GM19099 (cell line): ENCODE results near the gene TGM5.

Source experiments
- POLR2A ChIP-seq: IDR thresholded peaks from 3 replicates; pipeline ENCODE4 v1.6.1; 2011; ENCODE audit warnings: low read depth; ENCODE audit not compliant: insufficient read length; ENCODE audit errors: extremely low read depth

The TGM5 gene

DNA sequence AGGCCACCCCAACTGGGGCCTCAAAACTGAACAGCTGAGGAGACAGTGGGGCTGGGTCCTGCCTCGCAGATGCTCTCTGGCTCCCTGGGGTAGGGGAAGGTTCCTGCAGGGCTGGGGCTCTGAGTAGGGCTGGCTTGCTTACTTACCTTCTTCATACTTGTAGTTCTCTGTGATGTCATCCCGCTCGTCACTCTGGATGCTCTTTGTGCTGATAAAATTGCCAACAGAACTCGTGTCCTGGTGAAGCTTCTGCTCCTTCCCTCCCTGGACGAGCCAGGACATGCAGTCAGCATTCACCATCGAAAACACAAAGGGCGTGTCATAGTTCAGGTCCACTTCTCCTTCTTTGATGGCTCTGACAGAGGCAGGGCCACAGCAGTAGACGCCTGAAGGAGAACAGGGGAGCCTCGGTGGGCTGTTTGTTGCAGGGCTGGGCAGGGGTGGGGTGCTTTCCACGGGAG is 28.0 kb downstream of the TGM5 start:
- TF ChIP-seq POLR2A = no peak

DNA sequence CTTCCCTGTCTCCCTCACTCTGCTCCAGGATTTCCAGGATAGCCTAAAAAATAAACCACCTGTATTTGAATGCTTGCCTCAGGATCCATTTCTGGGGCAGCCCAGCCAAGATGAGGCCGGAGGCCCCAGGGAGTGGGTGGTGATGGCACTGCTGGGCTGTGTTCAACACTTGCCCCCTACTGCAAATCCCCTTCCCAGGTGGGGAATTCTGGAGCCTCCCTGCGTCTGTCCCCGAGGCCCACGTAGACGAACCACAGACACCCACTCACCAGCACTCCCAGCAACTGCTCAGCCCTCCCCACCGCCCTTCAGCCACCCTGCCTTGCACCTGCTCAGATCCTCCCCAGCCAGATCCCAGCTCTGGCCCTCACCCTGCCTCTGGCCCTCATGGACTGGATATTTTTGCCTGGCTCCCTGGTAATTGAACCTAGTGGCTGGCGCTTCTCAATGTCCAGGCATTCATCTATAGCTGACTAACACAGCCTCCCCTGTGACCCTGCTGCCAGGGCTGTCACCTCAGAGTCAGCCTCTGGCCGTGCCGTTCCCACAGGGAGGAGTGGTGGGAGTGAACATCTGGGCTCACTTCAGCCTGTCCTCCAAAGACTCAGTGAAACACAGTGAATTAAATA is 28.8 kb downstream of the TGM5 start:
- no peak for TF ChIP-seq POLR2A

DNA sequence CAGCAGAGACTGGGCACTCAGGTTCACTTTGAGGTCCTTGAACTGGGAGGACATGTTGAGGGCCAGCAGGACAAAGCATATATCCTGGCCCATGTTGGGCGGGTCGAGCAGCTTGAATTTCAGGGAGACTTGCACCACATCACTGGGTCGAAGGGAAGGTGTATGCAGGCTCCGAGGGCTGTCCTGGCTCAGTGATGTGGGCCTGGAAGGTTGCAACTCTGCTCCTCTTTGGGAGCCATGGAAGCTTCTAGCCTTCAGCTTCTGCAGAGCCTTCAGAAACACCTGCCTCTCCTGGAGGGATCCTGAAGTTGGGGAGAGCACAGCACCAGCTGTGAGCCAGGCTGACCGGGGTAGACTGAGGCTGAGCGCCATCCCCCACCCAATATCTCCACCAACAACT is 31.2 kb downstream of the TGM5 start:
- no peak for TF ChIP-seq POLR2A

DNA sequence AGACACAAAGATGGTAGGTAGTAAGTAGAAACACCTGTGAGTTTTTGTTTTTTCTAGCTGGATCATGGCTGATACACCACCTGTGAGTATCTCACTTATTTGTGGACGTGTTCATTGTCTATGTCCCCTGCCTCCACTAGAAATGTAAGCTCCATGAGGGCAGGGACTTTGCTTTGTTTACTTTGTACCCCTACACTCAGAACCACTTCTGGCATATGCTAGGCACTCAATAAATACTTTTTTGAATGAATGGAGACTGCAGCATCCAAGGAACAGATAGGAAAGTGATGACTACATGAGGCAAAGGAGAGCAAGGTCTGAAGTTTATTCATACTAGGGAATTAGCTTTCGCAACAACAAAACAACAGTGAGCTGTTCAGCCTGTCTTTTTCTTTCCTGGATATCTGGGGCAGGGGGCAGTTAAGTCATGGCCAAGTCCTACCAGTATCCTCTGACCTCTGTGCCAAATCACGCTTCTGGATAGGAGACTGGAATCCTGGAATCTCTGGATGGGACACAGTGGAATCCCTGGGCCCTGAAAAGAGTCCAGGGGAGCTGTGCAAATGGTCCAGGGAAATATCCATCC is 34.3 kb downstream of the TGM5 start:
- no peak for TF ChIP-seq POLR2A

DNA sequence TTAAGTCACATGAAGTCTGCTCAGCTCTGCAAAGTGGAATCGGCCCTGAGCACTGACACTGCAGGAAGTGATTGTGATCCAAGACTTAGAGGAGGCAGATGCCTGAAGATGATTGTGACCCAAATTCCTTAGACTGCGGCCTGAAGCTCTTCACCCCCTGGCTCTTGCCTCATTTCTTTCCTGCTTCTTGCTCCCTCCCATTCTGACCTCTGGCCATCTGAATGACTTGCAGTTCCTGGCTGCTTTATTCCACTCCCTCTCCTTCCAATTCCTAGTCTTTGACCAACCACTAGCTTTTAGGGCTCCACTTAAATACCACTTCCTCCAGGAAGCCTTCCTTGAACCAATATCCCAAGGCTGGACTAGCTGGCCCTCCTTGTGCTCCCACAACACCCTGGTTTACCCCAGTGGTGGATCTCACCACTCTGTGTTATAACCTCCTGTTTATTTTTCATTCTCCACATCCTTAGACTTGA is 36.0 kb downstream of the TGM5 start:
- TF ChIP-seq POLR2A = no peak

DNA sequence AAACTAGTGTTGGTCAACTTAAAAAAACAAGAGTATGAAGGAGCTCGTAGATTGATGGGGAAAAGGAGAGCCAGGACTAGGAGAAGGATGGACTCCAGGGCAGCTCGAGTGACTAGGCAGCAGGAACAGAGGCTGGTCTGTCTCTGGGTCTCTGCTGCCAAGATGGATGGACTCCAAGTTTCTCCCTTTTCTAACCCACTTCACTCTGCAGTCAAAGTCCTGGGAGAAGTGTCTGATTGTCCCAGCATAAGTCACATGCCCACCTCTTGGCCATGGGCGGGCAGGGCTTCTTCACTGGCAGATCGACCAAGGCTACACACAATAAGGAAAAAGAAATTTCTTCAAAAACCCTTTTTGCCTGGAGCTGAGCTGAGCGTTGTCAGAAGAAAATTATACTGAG is 36.8 kb downstream of the TGM5 start:
- no peak for TF ChIP-seq POLR2A

DNA sequence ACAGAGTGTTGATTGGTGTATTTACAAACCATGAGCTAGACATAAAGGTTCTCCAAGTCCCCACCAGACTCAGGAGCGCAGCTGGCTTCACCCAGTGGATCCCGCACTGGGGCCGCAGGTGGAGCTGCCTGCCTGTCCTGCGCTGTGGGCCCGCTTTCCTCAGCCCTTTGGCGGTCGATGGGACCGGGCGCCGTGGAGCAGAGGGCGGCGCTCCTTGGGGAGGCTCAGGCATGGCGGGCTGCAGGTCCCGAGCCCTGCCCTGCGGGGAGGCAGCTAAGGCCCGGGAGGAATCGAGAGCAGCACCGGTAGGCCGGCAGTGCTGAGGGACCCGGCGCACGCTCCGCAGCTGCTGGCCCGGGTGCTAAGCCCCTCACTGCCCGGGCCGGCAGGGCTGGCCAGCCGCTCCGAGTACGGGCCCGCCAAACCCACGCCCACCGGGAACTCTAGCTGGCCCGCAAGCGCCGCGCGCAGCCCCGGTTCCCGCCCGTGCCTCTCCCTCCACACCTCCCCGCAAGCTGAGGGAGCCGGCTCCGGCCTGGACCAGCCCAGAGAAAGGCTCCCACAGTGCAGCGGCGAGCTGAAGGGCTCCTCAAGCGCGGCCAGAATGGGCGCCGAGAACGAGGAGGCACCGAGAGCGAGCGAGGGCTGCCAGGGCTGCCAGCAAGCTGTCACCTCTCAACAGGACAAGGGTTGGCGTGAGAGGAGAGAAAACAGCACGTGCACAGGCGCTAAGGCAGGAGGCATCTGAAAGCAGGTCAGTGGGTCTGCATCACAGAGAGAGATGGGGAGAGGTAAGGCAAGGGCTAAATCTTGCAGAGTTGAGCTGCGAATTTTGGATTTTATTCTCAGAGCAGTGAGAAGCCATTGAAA is 40.1 kb downstream of the TGM5 start:
- TF ChIP-seq POLR2A = no peak

DNA sequence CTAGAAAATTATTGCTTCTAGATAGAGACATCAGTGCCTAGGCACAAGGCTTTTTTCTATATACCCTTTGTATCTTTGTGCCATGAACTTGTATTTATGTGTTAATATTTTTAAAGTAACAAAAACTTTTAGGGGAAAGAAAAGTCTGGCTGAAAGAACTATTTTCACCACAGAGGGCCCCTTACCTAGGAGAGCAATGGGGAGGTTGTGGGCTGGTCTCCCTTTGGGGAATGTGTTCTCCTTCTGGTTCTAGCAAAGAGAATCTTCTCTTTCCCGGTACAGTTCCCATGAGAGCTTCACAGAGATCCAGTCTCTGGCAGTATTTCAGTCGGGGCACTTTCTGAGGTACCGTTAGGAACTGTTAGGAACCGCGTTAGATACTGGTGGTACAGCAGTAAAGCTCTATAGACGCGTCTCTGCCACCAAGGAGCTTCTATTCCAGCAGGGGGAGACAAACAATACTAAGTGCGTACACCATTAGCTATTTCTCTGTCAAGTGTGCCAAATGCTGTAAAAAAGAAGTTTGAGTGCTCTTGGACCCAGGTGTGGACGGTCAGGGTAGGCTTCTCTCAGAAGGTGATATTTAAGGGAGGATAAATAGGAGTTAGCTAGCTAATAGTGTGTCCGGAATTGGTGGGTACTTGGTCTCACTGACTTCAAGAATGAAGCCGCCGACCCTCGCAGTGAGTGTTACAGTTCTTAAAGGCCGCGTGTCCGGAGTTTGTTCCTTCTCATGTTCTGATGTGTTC is 41.4 kb downstream of the TGM5 start:
- no peak for TF ChIP-seq POLR2A

DNA sequence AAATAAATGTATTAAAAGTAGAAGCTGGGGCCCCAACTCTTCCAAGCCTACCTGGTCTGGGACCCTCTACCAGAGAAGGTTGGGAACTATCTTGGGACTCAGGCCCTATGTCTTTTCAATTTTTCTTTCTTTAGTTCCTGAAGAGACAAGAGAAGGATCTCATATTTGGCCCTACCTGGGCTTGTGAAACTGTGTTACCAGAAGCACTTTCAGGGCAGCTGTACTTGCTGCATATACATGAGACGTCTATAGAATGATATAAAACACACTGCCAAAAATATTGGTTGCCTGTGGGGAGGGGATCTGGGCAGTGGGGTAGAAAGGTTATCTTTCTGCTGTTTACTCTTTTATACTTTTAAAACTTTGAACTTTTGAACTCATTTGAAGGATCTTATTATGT is 45.3 kb downstream of the TGM5 start:
- no peak for TF ChIP-seq POLR2A

DNA sequence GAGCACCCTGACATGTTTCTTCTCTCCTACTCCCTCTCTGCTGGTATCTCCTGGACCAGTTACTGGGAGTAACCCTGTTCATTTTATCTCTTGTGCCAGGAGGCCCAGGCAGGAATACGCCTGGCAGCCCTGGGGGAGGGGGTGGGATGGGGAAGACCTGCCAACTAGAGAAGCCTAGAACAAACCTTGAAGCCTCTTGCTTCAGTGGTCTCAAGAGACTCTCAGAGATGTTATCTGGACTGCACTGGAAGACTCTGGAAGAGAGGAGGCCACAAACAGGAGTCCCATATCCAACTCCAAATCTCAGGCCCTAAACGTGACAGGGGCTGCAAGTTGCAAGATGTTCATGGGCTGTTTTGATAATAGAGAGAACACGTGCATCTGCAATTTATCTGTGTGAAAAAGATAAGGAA is 45.7 kb downstream of the TGM5 start, which contains the start of gene EPB42:
Gene EPB42 (minus strand): TSS at position 28 of the 413 bp plus-strand sequence. CDS start 193 bp downstream, outside the sequence.
- TF ChIP-seq POLR2A = no peak

DNA sequence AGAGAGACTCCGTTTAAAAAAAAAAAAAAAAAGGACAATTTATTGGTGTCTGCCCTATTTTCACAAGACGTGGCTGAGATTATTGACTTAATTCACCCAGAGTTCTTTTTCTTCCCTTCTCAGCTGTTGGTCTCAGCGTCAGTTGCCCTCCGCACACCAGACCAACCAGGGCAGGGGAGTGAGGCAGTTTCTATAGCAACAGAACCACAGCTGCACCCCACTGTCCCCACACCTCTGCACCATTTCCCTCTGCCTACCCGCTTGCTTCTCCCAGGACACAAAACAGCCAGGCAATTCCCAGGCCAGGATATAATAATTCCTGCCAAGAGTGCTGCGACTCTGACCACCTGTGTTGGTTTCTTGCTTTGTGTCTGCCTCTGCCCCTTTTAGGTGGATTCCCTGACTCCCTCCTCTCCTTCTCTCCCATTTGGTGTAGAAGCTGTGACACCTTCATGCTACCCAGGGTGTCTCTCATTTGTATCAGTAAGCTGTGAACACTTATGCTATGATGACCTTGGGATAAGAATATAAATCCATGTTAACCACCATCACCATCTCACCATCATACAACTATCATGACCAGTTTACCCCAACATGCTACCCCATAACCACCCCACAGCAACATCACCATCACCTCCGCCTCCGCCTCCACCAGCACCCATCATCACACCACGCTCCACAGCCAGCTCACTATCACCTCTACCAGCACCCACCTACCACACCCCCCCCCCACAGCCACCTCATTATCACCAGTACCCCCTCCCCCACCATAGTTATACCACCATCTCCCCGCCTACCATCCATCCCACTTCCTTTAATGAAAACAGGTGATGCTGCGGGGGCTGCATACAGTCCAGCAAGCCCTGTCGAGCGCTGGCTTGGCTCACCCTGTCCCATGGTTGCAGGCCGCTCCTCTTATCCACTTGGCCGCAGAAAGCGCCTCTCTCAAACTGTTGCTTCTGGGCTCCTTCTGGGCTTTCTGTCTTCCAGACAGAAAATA is 46.5 kb downstream of the TGM5 start:
- no peak for TF ChIP-seq POLR2A

DNA sequence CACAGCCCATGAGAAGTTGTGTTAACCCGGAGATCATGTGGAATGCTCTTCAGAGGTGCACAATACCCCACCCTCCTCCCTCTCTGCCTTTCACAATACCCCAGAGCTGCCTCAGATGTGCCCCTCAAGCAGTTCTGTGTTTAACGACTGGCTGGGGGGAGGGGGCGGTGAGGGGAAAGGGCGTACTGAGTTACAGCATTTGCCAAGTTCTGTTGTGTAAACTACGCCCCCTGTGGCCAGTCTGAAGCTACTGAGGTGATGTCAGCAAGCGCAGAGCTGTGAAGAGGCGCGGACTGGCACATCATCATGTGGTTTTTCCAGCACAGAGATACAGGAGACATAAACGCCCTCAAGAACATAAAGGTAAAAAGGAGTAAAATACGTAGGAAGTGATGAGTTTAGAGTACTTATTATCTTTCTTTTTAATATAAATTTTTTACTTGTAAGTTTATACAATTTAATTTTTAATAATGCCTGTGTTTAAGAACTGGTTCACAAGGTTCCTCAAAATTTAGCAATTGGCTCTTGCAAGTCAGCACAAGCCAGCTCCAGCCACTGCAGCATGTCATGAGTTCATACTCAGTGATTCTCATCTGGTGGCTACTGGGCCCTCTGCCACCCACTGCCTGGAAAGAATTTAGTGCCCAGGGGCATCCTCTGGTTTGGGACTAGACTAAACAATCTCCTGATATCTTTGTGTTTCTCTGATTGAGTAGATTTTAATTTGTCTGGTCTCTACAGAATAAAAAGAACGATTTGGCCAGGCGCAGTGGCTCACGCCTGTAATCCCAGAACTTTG is 47.6 kb downstream of the TGM5 start:
- TF ChIP-seq POLR2A = no peak

DNA sequence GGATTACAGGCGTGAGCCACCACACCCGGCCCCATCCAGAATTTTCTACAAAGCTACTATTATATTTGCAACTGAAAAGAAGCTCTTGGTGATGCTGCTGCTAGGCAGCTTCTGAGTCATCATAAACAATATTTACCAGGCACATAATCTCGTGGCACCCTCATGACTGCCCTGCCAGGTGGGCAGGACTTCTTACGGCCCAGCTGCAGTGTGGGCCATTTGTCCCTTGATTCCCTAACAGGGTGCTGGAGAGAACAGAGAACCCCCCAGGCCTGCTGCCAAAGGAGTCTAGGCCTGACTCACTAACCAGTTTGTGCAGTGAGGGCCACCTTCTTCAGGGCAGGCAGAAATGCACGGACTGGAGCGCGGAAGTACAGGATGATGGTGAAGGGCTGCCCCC is 50.8 kb downstream of the TGM5 start:
- no peak for TF ChIP-seq POLR2A
